NB4 (cell line): Measurements from ENCODE around the gene TEX22.

Source experiments
- CTCF ChIP-seq: IDR thresholded peaks from one replicate; pipeline ENCODE4 v1.5.1; 2012; ENCODE audit warnings: low read depth, low read length
- MAX ChIP-seq: IDR thresholded peaks from 2 replicates; pipeline ENCODE4 v1.6.1; 2011; ENCODE audit warnings: low read depth, low read length
- MYC ChIP-seq: IDR thresholded peaks from 2 replicates; pipeline ENCODE4 v1.6.1; 2011; ENCODE audit warnings: low read depth, low read length
- POLR2A ChIP-seq: IDR thresholded peaks from 2 replicates; pipeline ENCODE4 v1.6.1; 2011; ENCODE audit warnings: mild to moderate bottlenecking; ENCODE audit not compliant: insufficient read length; ENCODE audit errors: extremely low read depth

GRCh38 chr14:105350450-105351244, 47.7 kb upstream of the TEX22 start:
- no peak for TF ChIP-seq CTCF
- no peak for TF ChIP-seq POLR2A
- TF ChIP-seq MAX, result no peak
- no peak for TF ChIP-seq MYC
